Measurements from ENCODE around the gene PRKN. TPM values are rescaled to one million over a fixed set of nuclear protein-coding genes. Genes with fewer than 3 reads are reported as not detected.

The PRKN gene
- total and polyA plus RNA-seq, 9 of the 15 experiments (the other 6 are each of a cell fraction or from before 2014, with no cell fraction given), result 0.03 to 0.96 (median 0.15) TPM; not detected in 2

DNA sequence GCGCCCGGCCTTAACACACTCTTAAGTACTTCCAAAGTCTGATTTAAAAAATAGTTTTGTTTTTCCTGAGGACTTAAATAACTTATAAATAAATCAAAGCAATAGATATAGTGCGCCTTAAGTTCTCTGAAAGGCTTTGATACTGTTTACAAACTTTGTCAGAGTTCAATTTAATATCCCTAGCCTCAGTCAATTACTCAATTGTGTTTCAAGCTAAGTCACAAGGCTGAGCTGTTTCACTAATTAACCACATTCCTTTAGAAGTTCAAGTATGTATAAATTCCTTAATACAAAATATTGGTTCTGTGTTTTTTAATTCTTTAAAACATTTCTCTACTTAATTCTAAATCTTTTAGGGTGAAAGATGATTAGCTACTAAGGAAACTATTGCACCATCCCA is 1275.3 kb downstream of the PRKN start:
- DNase-seq (ENCODE audit: extremely low read depth in 1 of 4, low spot score in 3 of 4) (no peak), ATAC-seq (no peak), FAIRE-seq (no peak)
- in situ Hi-C loops (cut with MboI), result no loop called here
- Histone ChIP-seq H3K79me2 (ENCODE audit: control insufficient read depth, insufficient read depth, low read length) (no peaks in the 10 kb centered on the region), H3K9ac (ENCODE audit: insufficient read depth in 1 of 2, low read depth in 2 of 2, low read length in 2 of 2) (no peak overlapping the region), H3K9me3 (replicated peaks; ENCODE audit: control insufficient read depth, insufficient read depth, low read depth, low read length) (no peaks in the 10 kb centered on the region), H3K9me1 (ENCODE audit: control insufficient read depth, insufficient read depth, low read length) (no peaks in the 10 kb centered on the region), H3K4me3 (no peak overlapping the region), H3K36me3 (ENCODE audit: control insufficient read depth, insufficient read depth, low read length) (no peaks in the 10 kb centered on the region), H4K20me1 (replicated peaks; ENCODE audit: control insufficient read depth, insufficient read depth, low read length) (no peaks in the 10 kb centered on the region), H3K4me1 (replicated peaks in 1 of 2; ENCODE audit: control insufficient read depth in 2 of 2, insufficient read depth in 2 of 2, low read length in 2 of 2) (no peaks in the 10 kb centered on the region), H3K27ac (ENCODE audit: extremely low read depth, low read depth, low read length) (no peak overlapping the region), H3K4me2 (ENCODE audit: insufficient read depth, low read length) (no peak overlapping the region), H2AFZ (ENCODE audit: low read depth, low read length) (no peak overlapping the region), H3K27me3 (ENCODE audit: control insufficient read depth in 2 of 2, insufficient read depth in 2 of 2, low read length in 2 of 2) (peaks cover 36 to 37% of the 10 kb centered on the region in 2 experiments)
- BruUV-seq (replicated peaks), result no TSS peak
- no peak for TF ChIP-seq ZNF263 (CRISPR knock-in tag; IDR thresholded peaks at IDR 0.05; ENCODE audit: borderline replicate concordance)
- TF ChIP-seq EGR1 (conservative IDR thresholded peaks at IDR 0.05), result no peak
- 0% methylated on average over 3 of the region's 3 CpGs for WGBS (ENCODE audit: insufficient coverage, low coverage, missing lambda C conversion rate)
- CTCF ChIA-PET (ENCODE audit: low intra/inter-chr PET ratio), result no interaction called here
- POLR2A ChIA-PET, result no interaction called here
- intact Hi-C loops (cut with micrococcal nuclease), result no loop called here

DNA sequence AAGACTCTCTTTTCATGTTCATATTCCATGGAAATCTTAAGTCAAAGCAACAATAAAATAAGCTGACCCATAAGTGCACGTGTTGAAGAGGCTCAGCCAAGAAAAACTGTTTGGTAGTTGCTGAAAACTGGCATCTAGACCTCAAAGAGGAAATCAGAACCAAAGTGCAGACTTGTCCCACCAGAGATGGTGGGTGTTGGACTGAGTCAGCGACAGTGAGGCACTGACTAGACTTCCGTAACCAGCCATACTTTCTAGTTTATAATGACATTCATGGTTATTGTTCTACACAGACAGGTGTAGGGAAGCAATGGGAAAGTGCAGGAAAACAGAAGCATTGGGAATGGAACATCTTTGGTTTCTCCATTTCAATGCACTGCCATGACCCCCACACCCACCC is 1278.0 kb downstream of the PRKN start:
- no peak overlapping the region for H3K27ac ChIP-seq (ENCODE audit: extremely low read depth, low read depth, low read length)
- DNase-seq (ENCODE audit: extremely low read depth in 1 of 4, low spot score in 3 of 4), result no peak
- H3K4me2 ChIP-seq (ENCODE audit: insufficient read depth, low read length), result no peak overlapping the region
- H3K9me1 ChIP-seq (ENCODE audit: control insufficient read depth, insufficient read depth, low read length), result no peaks in the 10 kb centered on the region
- H3K4me3 ChIP-seq, result no peak overlapping the region
- BruUV-seq (replicated peaks), result no TSS peak
- POLR2A ChIA-PET, result interaction anchor here (1.0 kb wide), 1 partner anchor 8 kb away, joined by 4 read pairs; no protein-coding TSS in a partner anchor
- H4K20me1 ChIP-seq (replicated peaks; ENCODE audit: control insufficient read depth, insufficient read depth, low read length), result no peaks in the 10 kb centered on the region
- H3K9ac ChIP-seq (ENCODE audit: insufficient read depth in 1 of 2, low read depth in 2 of 2, low read length in 2 of 2), result no peak overlapping the region
- no peak overlapping the region for H2AFZ ChIP-seq (ENCODE audit: low read depth, low read length)
- in situ Hi-C loops (cut with MboI) (no loop called here), intact Hi-C loops (cut with micrococcal nuclease) (no loop called here)
- no peak for ATAC-seq
- 0% methylated on average over 3 of the region's 3 CpGs for WGBS (ENCODE audit: insufficient coverage, low coverage, missing lambda C conversion rate)
- H3K79me2 ChIP-seq (ENCODE audit: control insufficient read depth, insufficient read depth, low read length), result no peaks in the 10 kb centered on the region
- CTCF ChIA-PET (ENCODE audit: low intra/inter-chr PET ratio), result no interaction called here
- H3K4me1 ChIP-seq (replicated peaks in 1 of 2; ENCODE audit: control insufficient read depth in 2 of 2, insufficient read depth in 2 of 2, low read length in 2 of 2), result no peaks in the 10 kb centered on the region
- H3K27me3 ChIP-seq (ENCODE audit: control insufficient read depth in 2 of 2, insufficient read depth in 2 of 2, low read length in 2 of 2), result peaks cover 43 to 45% of the 10 kb centered on the region in 2 experiments
- H3K9me3 ChIP-seq (replicated peaks; ENCODE audit: control insufficient read depth, insufficient read depth, low read depth, low read length), result no peaks in the 10 kb centered on the region
- FAIRE-seq, result no peak
- H3K36me3 ChIP-seq (ENCODE audit: control insufficient read depth, insufficient read depth, low read length), result no peaks in the 10 kb centered on the region
- TF ChIP-seq ZNF354B (CRISPR knock-in tag; IDR thresholded peaks at IDR 0.05) (no peak), SAFB2 (IDR thresholded peaks at IDR 0.05; ENCODE audit: borderline replicate concordance, low read depth, low read length, severe bottlenecking) (no peak), ZFPM2 (CRISPR knock-in tag; IDR thresholded peaks at IDR 0.05) (no peak), ZC3H11A (IDR thresholded peaks at IDR 0.05; ENCODE audit: low read depth, low read length) (no peak), EP400 (IDR thresholded peaks at IDR 0.05) (no peak), EGR1 (conservative IDR thresholded peaks at IDR 0.05) (no peak), POLR2H (tag; IDR thresholded peaks at IDR 0.05; ENCODE audit: low read depth) (no peak), MTA3 (IDR thresholded peaks at IDR 0.05; ENCODE audit: borderline replicate concordance) (no peak), NR1H2 (CRISPR knock-in tag; IDR thresholded peaks at IDR 0.05) (no peak), MCM5 (IDR thresholded peaks at IDR 0.05; ENCODE audit: low read depth) (no peak)
- TF ChIP-seq, protein P1, sequence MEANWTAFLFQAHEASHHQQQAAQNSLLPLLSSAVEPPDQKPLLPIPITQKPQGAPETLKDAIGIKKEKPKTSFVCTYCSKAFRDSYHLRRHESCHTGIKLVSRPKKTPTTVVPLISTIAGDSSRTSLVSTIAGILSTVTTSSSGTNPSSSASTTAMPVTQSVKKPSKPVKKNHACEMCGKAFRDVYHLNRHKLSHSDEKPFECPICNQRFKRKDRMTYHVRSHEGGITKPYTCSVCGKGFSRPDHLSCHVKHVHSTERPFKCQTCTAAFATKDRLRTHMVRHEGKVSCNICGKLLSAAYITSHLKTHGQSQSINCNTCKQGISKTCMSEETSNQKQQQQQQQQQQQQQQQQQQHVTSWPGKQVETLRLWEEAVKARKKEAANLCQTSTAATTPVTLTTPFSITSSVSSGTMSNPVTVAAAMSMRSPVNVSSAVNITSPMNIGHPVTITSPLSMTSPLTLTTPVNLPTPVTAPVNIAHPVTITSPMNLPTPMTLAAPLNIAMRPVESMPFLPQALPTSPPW (CRISPR knock-in tag; IDR thresholded peaks at IDR 0.05), result no peak
- TF ChIP-seq, protein P2, sequence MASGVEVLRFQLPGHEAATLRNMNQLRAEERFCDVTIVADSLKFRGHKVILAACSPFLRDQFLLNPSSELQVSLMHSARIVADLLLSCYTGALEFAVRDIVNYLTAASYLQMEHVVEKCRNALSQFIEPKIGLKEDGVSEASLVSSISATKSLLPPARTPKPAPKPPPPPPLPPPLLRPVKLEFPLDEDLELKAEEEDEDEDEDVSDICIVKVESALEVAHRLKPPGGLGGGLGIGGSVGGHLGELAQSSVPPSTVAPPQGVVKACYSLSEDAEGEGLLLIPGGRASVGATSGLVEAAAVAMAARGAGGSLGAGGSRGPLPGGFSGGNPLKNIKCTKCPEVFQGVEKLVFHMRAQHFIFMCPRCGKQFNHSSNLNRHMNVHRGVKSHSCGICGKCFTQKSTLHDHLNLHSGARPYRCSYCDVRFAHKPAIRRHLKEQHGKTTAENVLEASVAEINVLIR (CRISPR knock-in tag; IDR thresholded peaks at IDR 0.05), result no peak
- TF ChIP-seq, protein P3, sequence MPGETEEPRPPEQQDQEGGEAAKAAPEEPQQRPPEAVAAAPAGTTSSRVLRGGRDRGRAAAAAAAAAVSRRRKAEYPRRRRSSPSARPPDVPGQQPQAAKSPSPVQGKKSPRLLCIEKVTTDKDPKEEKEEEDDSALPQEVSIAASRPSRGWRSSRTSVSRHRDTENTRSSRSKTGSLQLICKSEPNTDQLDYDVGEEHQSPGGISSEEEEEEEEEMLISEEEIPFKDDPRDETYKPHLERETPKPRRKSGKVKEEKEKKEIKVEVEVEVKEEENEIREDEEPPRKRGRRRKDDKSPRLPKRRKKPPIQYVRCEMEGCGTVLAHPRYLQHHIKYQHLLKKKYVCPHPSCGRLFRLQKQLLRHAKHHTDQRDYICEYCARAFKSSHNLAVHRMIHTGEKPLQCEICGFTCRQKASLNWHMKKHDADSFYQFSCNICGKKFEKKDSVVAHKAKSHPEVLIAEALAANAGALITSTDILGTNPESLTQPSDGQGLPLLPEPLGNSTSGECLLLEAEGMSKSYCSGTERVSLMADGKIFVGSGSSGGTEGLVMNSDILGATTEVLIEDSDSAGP (CRISPR knock-in tag; IDR thresholded peaks at IDR 0.05), result no peak
